Hepatocyte (in vitro differentiated cells): Measurements from ENCODE around the gene LUZP4.

ENCODE experiments used
- CTCF ChIP-seq: fragments of 200-600 bp; sonication (generic); IDR thresholded peaks from 2 replicates; pipeline ENCODE4 v1.5.1; 2016; ENCODE audit warnings: antibody characterized with exemption, mild to moderate bottlenecking; ENCODE audit not compliant: poor library complexity
- EZH2 ChIP-seq: fragments of 200-600 bp; sonication (generic); IDR thresholded peaks from 2 replicates; pipeline ENCODE4 v1.6.1; 2016; ENCODE audit warnings: antibody characterized with exemption, mild to moderate bottlenecking, borderline replicate concordance
- EZH2phosphoT487 ChIP-seq: fragments of 200-600 bp; sonication (generic); IDR thresholded peaks from one replicate; pipeline ENCODE4 v1.6.1; 2018; ENCODE audit warnings: antibody characterized with exemption, mild to moderate bottlenecking, low read depth, moderate library complexity; ENCODE audit not compliant: unreplicated experiment, severe bottlenecking

- no peak for TF ChIP-seq CTCF
- TF ChIP-seq EZH2: no peak
- TF ChIP-seq EZH2phosphoT487: no peak
These were observed 32.9 kb downstream of the LUZP4 start for GRCh38 chrX:115322375-115322774.
